Stomach (tissue), 4 donors: Measurements from ENCODE around the gene CCDC6.

Experiments
- CTCF ChIP-seq, 7 experiments: fragments of 450-650 bp in 4 of 7; fragments of 200-600 bp in 3 of 7; sonication (generic) in 3 of 7; IDR thresholded peaks; one replicate each; pipeline ENCODE4 v1.5.1; 2016 to 2019; ENCODE audit warnings: antibody characterized with exemption in 7 of 7, control low read depth in 2 of 7, mild to moderate bottlenecking in 1 of 7
- EP300 ChIP-seq: sonication (generic); formaldehyde crosslinking; IDR thresholded peaks from one replicate; pipeline ENCODE4 v1.6.1; 2017; ENCODE audit warnings: antibody characterized with exemption
- POLR2A ChIP-seq, 4 donors: fragments of 450-650 bp; IDR thresholded peaks; one replicate each; pipeline ENCODE4 v1.6.1; 2016; ENCODE audit warnings: antibody characterized with exemption in 4 of 4, control low read depth in 2 of 4, mild to moderate bottlenecking in 1 of 4, moderate library complexity in 1 of 4
- POLR2AphosphoS5 ChIP-seq, 3 donors: sonication (generic); formaldehyde crosslinking; IDR thresholded peaks; one replicate each; pipeline ENCODE4 v1.6.1; 2016; ENCODE audit warnings: antibody characterized with exemption in 3 of 3

GRCh38 chr10:59856104-59856503, 50.3 kb downstream of the CCDC6 start:
- TF ChIP-seq CTCF (IDR thresholded peaks at IDR 0.05) (no peak), EP300 (no peak), POLR2A (IDR thresholded peaks at IDR 0.05) (no peak), POLR2AphosphoS5 (IDR thresholded peaks at IDR 0.05) (no peak)
